Glutamatergic neuron (in vitro differentiated cells): ENCODE results near the gene BTRC. TPM values are rescaled to one million over a fixed set of nuclear protein-coding genes. Genes with fewer than 3 reads are reported as not detected.

Experiments used
- DNase-seq: peaks from one replicate; pipeline ENCODE4 v3.0.0; 2022
- H3K27ac Mint-ChIP-seq: one replicate; pipeline ENCODE4 v1.8.0; 2020; ENCODE audit warnings: mild to moderate bottlenecking, mixed read lengths, inconsistent platforms; ENCODE audit not compliant: unreplicated experiment
- H3K27me3 Mint-ChIP-seq: one replicate; pipeline ENCODE4 v1.8.0; 2020; ENCODE audit warnings: mild to moderate bottlenecking, moderate library complexity, mixed read lengths, inconsistent platforms; ENCODE audit not compliant: unreplicated experiment
- H3K36me3 Mint-ChIP-seq: one replicate; pipeline ENCODE4 v1.8.0; 2020; ENCODE audit warnings: mild to moderate bottlenecking, mixed read lengths, inconsistent platforms; ENCODE audit not compliant: unreplicated experiment
- H3K4me1 Mint-ChIP-seq: one replicate; pipeline ENCODE4 v1.8.0; 2020; ENCODE audit warnings: mild to moderate bottlenecking, low read depth, mixed read lengths, inconsistent platforms; ENCODE audit not compliant: unreplicated experiment
- H3K4me3 Mint-ChIP-seq: one replicate; pipeline ENCODE4 v1.8.0; 2020; ENCODE audit warnings: mild to moderate bottlenecking, mixed read lengths, inconsistent platforms; ENCODE audit not compliant: unreplicated experiment
- H3K9me3 Mint-ChIP-seq: one replicate; pipeline ENCODE4 v1.8.0; 2020; ENCODE audit warnings: mild to moderate bottlenecking, moderate library complexity, mixed read lengths, inconsistent platforms; ENCODE audit not compliant: unreplicated experiment
- CTCF ChIP-seq: fragments of 200-600 bp; sonication (generic); IDR thresholded peaks from one replicate; pipeline ENCODE4 v1.5.0; 2021; ENCODE audit not compliant: partially characterized antibody, unreplicated experiment
- total RNA-seq: library from RNA; stranded (reverse); fragmentation: NEBNext Ultra II Directional; extraction: Animal tissue kit (Norgen Biotek cat#: 25700); gene quantifications from one replicate; pipeline ENCODE4 v1.2.1, GENCODE V29; 2021; ENCODE audit not compliant: unreplicated experiment

Gene BTRC
- total RNA-seq, 1 donor from 2014 or later, result 28.9 TPM

GRCh38 chr10:101563497-101564040, 209.6 kb downstream of the BTRC start:
- no peak overlapping the region for H3K27ac Mint-ChIP-seq
- no peak overlapping the region for H3K4me3 Mint-ChIP-seq
- no peak for TF ChIP-seq CTCF
- peaks cover 17% of the 10 kb centered on the region for H3K9me3 Mint-ChIP-seq
- peaks cover 4% of the 10 kb centered on the region for H3K36me3 Mint-ChIP-seq
- H3K27me3 Mint-ChIP-seq, result peaks cover 19% of the 10 kb centered on the region
- DNase-seq, result no peak
- H3K4me1 Mint-ChIP-seq, result peaks cover 5% of the 10 kb centered on the region

- no peak for TF ChIP-seq CTCF
- no peak overlapping the region for H3K27ac Mint-ChIP-seq
- DNase-seq, result no peak
- peaks cover 15% of the 10 kb centered on the region for H3K9me3 Mint-ChIP-seq
- H3K4me1 Mint-ChIP-seq, result peaks cover 5% of the 10 kb centered on the region
- peaks cover 16% of the 10 kb centered on the region for H3K27me3 Mint-ChIP-seq
- H3K36me3 Mint-ChIP-seq, result peaks cover 2% of the 10 kb centered on the region
- no peak overlapping the region for H3K4me3 Mint-ChIP-seq
Observed at GRCh38 chr10:101564490-101564991, 210.6 kb downstream of the BTRC start.

GRCh38 chr10:101565370-101565900, 211.5 kb downstream of the BTRC start:
- H3K27me3 Mint-ChIP-seq, result peaks cover 14% of the 10 kb centered on the region
- no peak overlapping the region for H3K27ac Mint-ChIP-seq
- H3K9me3 Mint-ChIP-seq, result peaks cover 13% of the 10 kb centered on the region
- TF ChIP-seq CTCF, result no peak
- peaks cover 5% of the 10 kb centered on the region for H3K4me1 Mint-ChIP-seq
- no peak for DNase-seq
- no peak overlapping the region for H3K4me3 Mint-ChIP-seq
- no peaks in the 10 kb centered on the region for H3K36me3 Mint-ChIP-seq

GRCh38 chr10:101565936-101566332, 212.0 kb downstream of the BTRC start:
- peaks cover 5% of the 10 kb centered on the region for H3K4me1 Mint-ChIP-seq
- DNase-seq, result no peak
- peaks cover 13% of the 10 kb centered on the region for H3K9me3 Mint-ChIP-seq
- no peaks in the 10 kb centered on the region for H3K36me3 Mint-ChIP-seq
- no peak for TF ChIP-seq CTCF
- peaks cover 16% of the 10 kb centered on the region for H3K27me3 Mint-ChIP-seq
- no peak overlapping the region for H3K4me3 Mint-ChIP-seq
- H3K27ac Mint-ChIP-seq, result peak overlapping the region; percentile 80

- Mint-ChIP-seq H3K9me3 (peaks cover 13% of the 10 kb centered on the region), H3K4me3 (no peak overlapping the region), H3K4me1 (peaks cover 5% of the 10 kb centered on the region), H3K27me3 (peaks cover 18% of the 10 kb centered on the region), H3K36me3 (no peaks in the 10 kb centered on the region), H3K27ac (peak overlapping the region; percentile 80)
- peak; percentile 71 for DNase-seq
- no peak for TF ChIP-seq CTCF
Observed at GRCh38 chr10:101566333-101567164, 212.6 kb downstream of the BTRC start.
